ENCODE results near the gene CHRM2.
"Not testable (repeated sequence)": the region's sequence is repeated elsewhere in the genome, so short reads cannot be mapped to it uniquely, and the experiment has no call there.

Gene CHRM2

GRCh38 chr7:136868496-136869000 lies at the start of gene CHRM2:
Gene CHRM2, plus strand, starts transcription at chr7:136868652. Its CDS starts 146,214 bp downstream, at chr7:137014866.
- H3K9ac ChIP-seq (ENCODE audit: low read length), result peak within 1 kb of the TSS; percentile 23
- H3K36me3 ChIP-seq (ENCODE audit: insufficient read depth, low read length), result no peaks in the 10 kb centered on the region
- peak within 1 kb of the TSS; percentile 75 to 83 for H3K4me3 ChIP-seq (ENCODE audit: low read depth in 1 of 2, low read length in 2 of 2)
- H3K4me1 ChIP-seq (ENCODE audit: insufficient read depth, low read length), result peaks cover 30% of the 10 kb centered on the region
- no peaks in the 10 kb centered on the region for H3K27me3 ChIP-seq (ENCODE audit: control insufficient read depth in 1 of 2, insufficient read depth in 2 of 2, low read length in 2 of 2)
- H3K27ac ChIP-seq (ENCODE audit: low read depth, low read length), result peak within 1 kb of the TSS; percentile 87
- no peaks in the 10 kb centered on the region for H3K9me3 ChIP-seq (ENCODE audit: low read length)

GRCh38 chr7:136831398-136831797 lies 37.1 kb upstream of the CHRM2 start:
- H3K27me3 ChIP-seq (ENCODE audit: control insufficient read depth in 1 of 2, insufficient read depth in 2 of 2, low read length in 2 of 2); H3K4me1 ChIP-seq (ENCODE audit: insufficient read depth, low read length); H3K36me3 ChIP-seq (ENCODE audit: insufficient read depth, low read length); H3K27ac ChIP-seq (ENCODE audit: low read depth, low read length); H3K4me3 ChIP-seq (ENCODE audit: low read depth in 1 of 2, low read length in 2 of 2); H3K9ac ChIP-seq (ENCODE audit: low read length); H3K9me3 ChIP-seq (ENCODE audit: low read length): not testable (repeated sequence)

- Histone ChIP-seq H3K4me1 (ENCODE audit: insufficient read depth, low read length) (no peaks in the 10 kb centered on the region), H3K9ac (ENCODE audit: low read length) (no peak overlapping the region), H3K27ac (ENCODE audit: low read depth, low read length) (no peak overlapping the region), H3K9me3 (ENCODE audit: low read length) (no peaks in the 10 kb centered on the region), H3K4me3 (ENCODE audit: low read depth in 1 of 2, low read length in 2 of 2) (no peak overlapping the region), H3K36me3 (ENCODE audit: insufficient read depth, low read length) (no peaks in the 10 kb centered on the region), H3K27me3 (ENCODE audit: control insufficient read depth in 1 of 2, insufficient read depth in 2 of 2, low read length in 2 of 2) (no peaks in the 10 kb centered on the region)
Measured at GRCh38 chr7:136845899-136846465, 22.5 kb upstream of the CHRM2 start.

GRCh38 chr7:136847858-136848257 lies 20.6 kb upstream of the CHRM2 start:
- H3K4me1 ChIP-seq (ENCODE audit: insufficient read depth, low read length), result no peaks in the 10 kb centered on the region
- H3K9me3 ChIP-seq (ENCODE audit: low read length), result no peaks in the 10 kb centered on the region
- no peak overlapping the region for H3K27ac ChIP-seq (ENCODE audit: low read depth, low read length)
- no peaks in the 10 kb centered on the region for H3K36me3 ChIP-seq (ENCODE audit: insufficient read depth, low read length)
- no peaks in the 10 kb centered on the region for H3K27me3 ChIP-seq (ENCODE audit: control insufficient read depth in 1 of 2, insufficient read depth in 2 of 2, low read length in 2 of 2)
- H3K4me3 ChIP-seq (ENCODE audit: low read depth in 1 of 2, low read length in 2 of 2), result no peak overlapping the region
- no peak overlapping the region for H3K9ac ChIP-seq (ENCODE audit: low read length)

GRCh38 chr7:136853654-136854053 lies 14.8 kb upstream of the CHRM2 start:
- no peaks in the 10 kb centered on the region for H3K36me3 ChIP-seq (ENCODE audit: insufficient read depth, low read length)
- H3K27me3 ChIP-seq (ENCODE audit: control insufficient read depth in 1 of 2, insufficient read depth in 2 of 2, low read length in 2 of 2), result no peaks in the 10 kb centered on the region
- H3K4me3 ChIP-seq (ENCODE audit: low read depth in 1 of 2, low read length in 2 of 2), result no peak overlapping the region
- no peak overlapping the region for H3K9ac ChIP-seq (ENCODE audit: low read length)
- H3K4me1 ChIP-seq (ENCODE audit: insufficient read depth, low read length), result no peaks in the 10 kb centered on the region
- H3K27ac ChIP-seq (ENCODE audit: low read depth, low read length), result no peak overlapping the region
- H3K9me3 ChIP-seq (ENCODE audit: low read length), result no peaks in the 10 kb centered on the region

GRCh38 chr7:136857573-136857972 lies 10.9 kb upstream of the CHRM2 start:
- Histone ChIP-seq H3K9me3 (ENCODE audit: low read length) (no peaks in the 10 kb centered on the region), H3K9ac (ENCODE audit: low read length) (no peak overlapping the region), H3K4me3 (ENCODE audit: low read depth in 1 of 2, low read length in 2 of 2) (no peak overlapping the region), H3K27ac (ENCODE audit: low read depth, low read length) (no peak overlapping the region), H3K36me3 (ENCODE audit: insufficient read depth, low read length) (no peaks in the 10 kb centered on the region), H3K27me3 (ENCODE audit: control insufficient read depth in 1 of 2, insufficient read depth in 2 of 2, low read length in 2 of 2) (no peaks in the 10 kb centered on the region), H3K4me1 (ENCODE audit: insufficient read depth, low read length) (peaks cover 8% of the 10 kb centered on the region)

- H3K4me3 ChIP-seq (ENCODE audit: low read depth in 1 of 2, low read length in 2 of 2), result no peak overlapping the region
- no peaks in the 10 kb centered on the region for H3K36me3 ChIP-seq (ENCODE audit: insufficient read depth, low read length)
- H3K9ac ChIP-seq (ENCODE audit: low read length), result no peak overlapping the region
- no peaks in the 10 kb centered on the region for H3K27me3 ChIP-seq (ENCODE audit: control insufficient read depth in 1 of 2, insufficient read depth in 2 of 2, low read length in 2 of 2)
- no peak overlapping the region for H3K27ac ChIP-seq (ENCODE audit: low read depth, low read length)
- H3K4me1 ChIP-seq (ENCODE audit: insufficient read depth, low read length), result peaks cover 15% of the 10 kb centered on the region
- no peaks in the 10 kb centered on the region for H3K9me3 ChIP-seq (ENCODE audit: low read length)
Measured at GRCh38 chr7:136859803-136860202, 8.6 kb upstream of the CHRM2 start.

- Histone ChIP-seq H3K4me3 (ENCODE audit: low read depth in 1 of 2, low read length in 2 of 2) (no peak overlapping the region), H3K4me1 (ENCODE audit: insufficient read depth, low read length) (peaks cover 20% of the 10 kb centered on the region), H3K27me3 (ENCODE audit: control insufficient read depth in 1 of 2, insufficient read depth in 2 of 2, low read length in 2 of 2) (no peaks in the 10 kb centered on the region), H3K9ac (ENCODE audit: low read length) (no peak overlapping the region), H3K27ac (ENCODE audit: low read depth, low read length) (no peak overlapping the region), H3K9me3 (ENCODE audit: low read length) (no peaks in the 10 kb centered on the region), H3K36me3 (ENCODE audit: insufficient read depth, low read length) (no peaks in the 10 kb centered on the region)
Measured at GRCh38 chr7:136865236-136865635, 3.2 kb upstream of the CHRM2 start.

GRCh38 chr7:136865777-136866176 lies 2.7 kb upstream of the CHRM2 start:
- Histone ChIP-seq H3K9ac (ENCODE audit: low read length) (no peak overlapping the region), H3K27me3 (ENCODE audit: control insufficient read depth in 1 of 2, insufficient read depth in 2 of 2, low read length in 2 of 2) (no peaks in the 10 kb centered on the region), H3K4me1 (ENCODE audit: insufficient read depth, low read length) (peaks cover 20% of the 10 kb centered on the region), H3K9me3 (ENCODE audit: low read length) (no peaks in the 10 kb centered on the region), H3K4me3 (ENCODE audit: low read depth in 1 of 2, low read length in 2 of 2) (no peak overlapping the region), H3K36me3 (ENCODE audit: insufficient read depth, low read length) (no peaks in the 10 kb centered on the region), H3K27ac (ENCODE audit: low read depth, low read length) (no peak overlapping the region)

- H3K9me3 ChIP-seq (ENCODE audit: low read length), result no peaks in the 10 kb centered on the region
- peak overlapping the region; percentile 87 for H3K27ac ChIP-seq (ENCODE audit: low read depth, low read length)
- peak overlapping the region; percentile 75 to 83 for H3K4me3 ChIP-seq (ENCODE audit: low read depth in 1 of 2, low read length in 2 of 2)
- peaks cover 27% of the 10 kb centered on the region for H3K4me1 ChIP-seq (ENCODE audit: insufficient read depth, low read length)
- H3K9ac ChIP-seq (ENCODE audit: low read length), result peak overlapping the region; percentile 23
- no peaks in the 10 kb centered on the region for H3K27me3 ChIP-seq (ENCODE audit: control insufficient read depth in 1 of 2, insufficient read depth in 2 of 2, low read length in 2 of 2)
- H3K36me3 ChIP-seq (ENCODE audit: insufficient read depth, low read length), result no peaks in the 10 kb centered on the region
Measured at GRCh38 chr7:136869001-136869961, 829 bp downstream of the CHRM2 start.

GRCh38 chr7:136869991-136870865 lies 1.8 kb downstream of the CHRM2 start:
- H3K9me3 ChIP-seq (ENCODE audit: low read length), result no peaks in the 10 kb centered on the region
- H3K27ac ChIP-seq (ENCODE audit: low read depth, low read length), result peak overlapping the region; percentile 73
- no peaks in the 10 kb centered on the region for H3K36me3 ChIP-seq (ENCODE audit: insufficient read depth, low read length)
- peaks cover 23% of the 10 kb centered on the region for H3K4me1 ChIP-seq (ENCODE audit: insufficient read depth, low read length)
- no peaks in the 10 kb centered on the region for H3K27me3 ChIP-seq (ENCODE audit: control insufficient read depth in 1 of 2, insufficient read depth in 2 of 2, low read length in 2 of 2)
- peak overlapping the region; percentile 75 to 83 for H3K4me3 ChIP-seq (ENCODE audit: low read depth in 1 of 2, low read length in 2 of 2)
- H3K9ac ChIP-seq (ENCODE audit: low read length), result peak overlapping the region; percentile 36
